WTC11 (cell line): ENCODE measurements around the gene KIF3B. TPM values are rescaled to one million over a fixed set of nuclear protein-coding genes. Genes with fewer than 3 reads are reported as not detected.

ENCODE experiments used
- ATAC-seq: fragments of 200-7000 bp; cut with Tn5 transposase; 2 replicates; pipeline ENCODE4 v1.10.0; 2021; ENCODE audit warnings: mild to moderate bottlenecking, moderate library complexity
- CTCF ChIA-PET: fragments of 300-600 bp; sonication (Branson Sonifier 250); formaldehyde crosslinking; loops from one replicate; lab custom pipeline; 2021; ENCODE audit warnings: antibody characterized with exemption; lab: Charles Lee
- POLR2A ChIA-PET: fragments of 350-600 bp; sonication (Branson Sonifier 250); formaldehyde crosslinking; loops from one replicate; lab custom pipeline; 2021; ENCODE audit warnings: antibody characterized with exemption; lab: Charles Lee
- DNase-seq: peaks from one replicate; pipeline ENCODE4 v3.0.0; 2021; ENCODE audit warnings: low spot score
- H3K27ac Mint-ChIP-seq: 2 replicates; pipeline ENCODE4 v1.8.0; 2021; ENCODE audit warnings: mixed read lengths
- H3K27me3 Mint-ChIP-seq: 2 replicates; pipeline ENCODE4 v1.8.0; 2021; ENCODE audit warnings: low read depth, mild to moderate bottlenecking, moderate library complexity, mixed read lengths
- H3K36me3 Mint-ChIP-seq: 2 replicates; pipeline ENCODE4 v1.8.0; 2021; ENCODE audit warnings: mixed read lengths
- H3K4me1 Mint-ChIP-seq: 2 replicates; pipeline ENCODE4 v1.8.0; 2022; ENCODE audit warnings: mixed read lengths
- H3K4me3 Mint-ChIP-seq: 2 replicates; pipeline ENCODE4 v1.8.0; 2021; ENCODE audit warnings: mild to moderate bottlenecking, moderate library complexity, mixed read lengths
- H3K9me3 Mint-ChIP-seq: 2 replicates; pipeline ENCODE4 v1.8.0; 2021; ENCODE audit warnings: mixed read lengths
- CREB1 ChIP-seq: sonication (generic); formaldehyde crosslinking; IDR thresholded peaks from 2 replicates; pipeline ENCODE4 v1.8.0; 2023; ENCODE audit warnings: mild to moderate bottlenecking, missing genetic modification reagents
- ELF4 ChIP-seq: sonication (generic); formaldehyde crosslinking; IDR thresholded peaks from 2 replicates; pipeline ENCODE4 v1.8.1; 2022; ENCODE audit warnings: low read depth, mild to moderate bottlenecking, moderate library complexity, missing genetic modification reagents
- HMGXB4 ChIP-seq: sonication (generic); formaldehyde crosslinking; IDR thresholded peaks from 2 replicates; pipeline ENCODE4 v1.8.1; 2023; ENCODE audit warnings: mild to moderate bottlenecking, moderate library complexity, missing genetic modification reagents
- IRF2 ChIP-seq: sonication (generic); formaldehyde crosslinking; IDR thresholded peaks from 2 replicates; pipeline ENCODE4 v1.8.0; 2022; ENCODE audit warnings: low read depth, missing genetic modification reagents, borderline replicate concordance
- JUN ChIP-seq: sonication (generic); formaldehyde crosslinking; IDR thresholded peaks from 2 replicates; pipeline ENCODE4 v1.8.0; 2023; ENCODE audit warnings: mild to moderate bottlenecking, missing genetic modification reagents
- MXD4 ChIP-seq: fragments of 250-450 bp; sonication (Bioruptor Pico); IDR thresholded peaks from 2 replicates; pipeline ENCODE4 v1.8.0; 2021; ENCODE audit warnings: mild to moderate bottlenecking, moderate library complexity, borderline replicate concordance
- NFE2L1 ChIP-seq: sonication (generic); formaldehyde crosslinking; IDR thresholded peaks from 2 replicates; pipeline ENCODE4 v1.8.1; 2023; ENCODE audit warnings: missing genetic modification reagents
- ZNF396 ChIP-seq: fragments of 250-450 bp; sonication (Bioruptor Pico); IDR thresholded peaks from 2 replicates; pipeline ENCODE4 v1.8.0; 2021; ENCODE audit warnings: mild to moderate bottlenecking, moderate library complexity, borderline replicate concordance
- ZNF532 ChIP-seq: fragments of 250-450 bp; sonication (Bioruptor Pico); IDR thresholded peaks from 2 replicates; pipeline ENCODE4 v1.9.0; 2021; ENCODE audit warnings: mild to moderate bottlenecking, borderline replicate concordance
- total RNA-seq: library from RNA; stranded (reverse); gene quantifications from 3 replicates; pipeline ENCODE4 v1.2.3, GENCODE V29; 2021
- TF ChIP-seq, protein P1 (sequence below): sonication (generic); formaldehyde crosslinking; IDR thresholded peaks from 2 replicates; pipeline ENCODE4 v1.8.1; 2023; ENCODE audit warnings: mild to moderate bottlenecking, missing genetic modification reagents, moderate library complexity
- TF ChIP-seq, protein P2 (sequence below): sonication (generic); formaldehyde crosslinking; IDR thresholded peaks from 2 replicates; pipeline ENCODE4 v1.8.1; 2022; ENCODE audit warnings: low read depth, mild to moderate bottlenecking, moderate library complexity, missing genetic modification reagents, borderline replicate concordance

Gene KIF3B
- total RNA-seq, 1 experiment from 2014 or later = 21.5 TPM

- 0 out of 2 replicates have a peak, but pooled peaks have one; percentile 49 for TF ChIP-seq HMGXB4 (CRISPR knock-in tag)
- TF ChIP-seq IRF2 = no peak
- TF ChIP-seq ZNF532 = no peak
- no peak for TF ChIP-seq NFE2L1 (CRISPR knock-in tag)
- TF ChIP-seq CREB1 = no peak
- TF ChIP-seq, protein P1, sequence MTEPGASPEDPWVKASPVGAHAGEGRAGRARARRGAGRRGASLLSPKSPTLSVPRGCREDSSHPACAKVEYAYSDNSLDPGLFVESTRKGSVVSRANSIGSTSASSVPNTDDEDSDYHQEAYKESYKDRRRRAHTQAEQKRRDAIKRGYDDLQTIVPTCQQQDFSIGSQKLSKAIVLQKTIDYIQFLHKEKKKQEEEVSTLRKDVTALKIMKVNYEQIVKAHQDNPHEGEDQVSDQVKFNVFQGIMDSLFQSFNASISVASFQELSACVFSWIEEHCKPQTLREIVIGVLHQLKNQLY (CRISPR knock-in tag) = no peak
- no peak for TF ChIP-seq JUN
- TF ChIP-seq ELF4 (CRISPR knock-in tag) = peak; percentile 47; the same call in 1 of the 2 replicates
- no peak for TF ChIP-seq ZNF396
- no peak for TF ChIP-seq MXD4 (CRISPR knock-in tag)
- TF ChIP-seq, all 79 proteins: peak for 13
Measured at GRCh38 chr20:32358883-32359632, 81.6 kb downstream of the KIF3B start (continued).

GRCh38 chr20:32359633-32360332 lies 82.3 kb downstream of the KIF3B start:
- Mint-ChIP-seq H3K27me3 (peaks cover 81% of the 10 kb centered on the region), H3K4me1 (peaks cover 12% of the 10 kb centered on the region), H3K27ac (no peak overlapping the region), H3K4me3 (peak overlapping the region; percentile 67), H3K9me3 (no peaks in the 10 kb centered on the region), H3K36me3 (peaks cover 2% of the 10 kb centered on the region; the same call in 1 of the 2 replicates)
- CTCF ChIA-PET = interaction anchor here (0.9 to 1.0 kb wide), 3 partner anchors 126 to 430 kb away, joined by 3 to 4 read pairs (median 3); no protein-coding TSS in a partner anchor
- 0 out of 2 replicates have a peak, but pooled peaks have one; percentile 3 for TF ChIP-seq HMGXB4 (CRISPR knock-in tag)
- TF ChIP-seq, protein P2, sequence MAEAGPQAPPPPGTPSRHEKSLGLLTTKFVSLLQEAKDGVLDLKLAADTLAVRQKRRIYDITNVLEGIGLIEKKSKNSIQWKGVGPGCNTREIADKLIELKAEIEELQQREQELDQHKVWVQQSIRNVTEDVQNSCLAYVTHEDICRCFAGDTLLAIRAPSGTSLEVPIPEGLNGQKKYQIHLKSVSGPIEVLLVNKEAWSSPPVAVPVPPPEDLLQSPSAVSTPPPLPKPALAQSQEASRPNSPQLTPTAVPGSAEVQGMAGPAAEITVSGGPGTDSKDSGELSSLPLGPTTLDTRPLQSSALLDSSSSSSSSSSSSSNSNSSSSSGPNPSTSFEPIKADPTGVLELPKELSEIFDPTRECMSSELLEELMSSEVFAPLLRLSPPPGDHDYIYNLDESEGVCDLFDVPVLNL (CRISPR knock-in tag) = no peak
- DNase-seq = no peak
- no peak for ATAC-seq
- POLR2A ChIA-PET = interaction anchor here (0.7 to 1.5 kb wide), 3 partner anchors 15 to 553 kb away, joined by 3 to 7 read pairs (median 4); no protein-coding TSS in a partner anchor
